ENCODE data around the gene ASPSCR1.

Gene ASPSCR1

GRCh38 chr17:81983011-81983638, 5.7 kb downstream of the ASPSCR1 start:
- no peak for TF ChIP-seq POLR2AphosphoS5 (IDR thresholded peaks at IDR 0.05; ENCODE audit: low read depth, low read length)
- no peak for TF ChIP-seq TAF1 (IDR thresholded peaks at IDR 0.05; ENCODE audit: low read depth, low read length)
- no peak for TF ChIP-seq SPI1 (IDR thresholded peaks at IDR 0.05; ENCODE audit: low read depth, low read length)
- no peak for TF ChIP-seq POLR2A (IDR thresholded peaks at IDR 0.05; ENCODE audit: low read depth, low read length)
- TF ChIP-seq PAX5 (IDR thresholded peaks at IDR 0.05; ENCODE audit: insufficient read depth, low read length, severe bottlenecking) = no peak
- TF ChIP-seq POU2F2 (IDR thresholded peaks at IDR 0.05; ENCODE audit: low read depth, low read length) = no peak
- DNase-seq (ENCODE audit: insufficient read length, low spot score) (no peak), FAIRE-seq (no peak)

DNA sequence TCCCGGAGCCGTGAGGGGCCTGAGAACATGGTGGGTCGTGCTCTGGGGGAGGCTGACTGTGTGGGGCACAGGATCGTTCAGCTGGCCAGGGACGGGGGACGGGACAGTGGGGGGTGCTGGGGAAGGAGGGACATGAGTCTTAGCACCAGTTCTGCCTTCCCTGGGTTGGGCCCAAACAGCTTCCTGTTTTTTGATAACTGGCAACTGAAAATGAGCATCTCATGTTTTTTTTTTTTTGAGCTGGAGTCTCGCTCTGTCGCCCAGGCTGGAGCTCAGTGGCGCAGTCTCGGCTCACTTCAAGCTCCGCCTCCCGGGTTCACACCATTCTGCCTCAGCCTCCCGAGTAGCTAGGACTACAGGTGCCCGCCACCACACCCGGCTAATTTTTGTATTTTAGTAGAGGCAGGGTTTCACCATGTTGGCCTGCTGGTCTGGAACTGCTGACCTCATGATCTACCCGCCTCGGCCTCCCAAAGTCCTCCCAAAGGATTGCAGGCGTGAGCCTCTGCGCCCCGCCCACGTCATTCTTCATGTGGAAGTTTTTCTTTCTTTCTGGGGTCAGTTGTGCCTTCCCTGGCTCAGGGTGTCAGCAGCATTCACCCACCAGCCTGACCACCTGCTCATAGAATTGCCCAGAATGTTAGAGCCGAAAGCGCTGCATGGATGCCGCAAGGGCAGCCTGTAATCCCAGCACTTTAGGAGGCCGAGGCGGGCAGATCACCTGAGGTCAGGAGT, 6.4 kb downstream of the ASPSCR1 start:
- DNase-seq (ENCODE audit: insufficient read length, low spot score) (no peak), FAIRE-seq (no peak)
- TF ChIP-seq POU2F2 (IDR thresholded peaks at IDR 0.05; ENCODE audit: low read depth, low read length) (no peak), POLR2AphosphoS5 (IDR thresholded peaks at IDR 0.05; ENCODE audit: low read depth, low read length) (no peak), POLR2A (IDR thresholded peaks at IDR 0.05; ENCODE audit: low read depth, low read length) (no peak), SPI1 (IDR thresholded peaks at IDR 0.05; ENCODE audit: low read depth, low read length) (no peak), PAX5 (IDR thresholded peaks at IDR 0.05; ENCODE audit: insufficient read depth, low read length, severe bottlenecking) (no peak), TAF1 (IDR thresholded peaks at IDR 0.05; ENCODE audit: low read depth, low read length) (no peak)

GRCh38 chr17:81984773-81985410, 7.5 kb downstream of the ASPSCR1 start:
- TF ChIP-seq POLR2AphosphoS5 (IDR thresholded peaks at IDR 0.05; ENCODE audit: low read depth, low read length) (peak; percentile 70), TAF1 (IDR thresholded peaks at IDR 0.05; ENCODE audit: low read depth, low read length) (no peak), POU2F2 (IDR thresholded peaks at IDR 0.05; ENCODE audit: low read depth, low read length) (peak; percentile 67; the same call in 1 of the 2 replicates)
- no peak for DNase-seq (ENCODE audit: insufficient read length, low spot score)
- peak; percentile 66 for FAIRE-seq

DNA sequence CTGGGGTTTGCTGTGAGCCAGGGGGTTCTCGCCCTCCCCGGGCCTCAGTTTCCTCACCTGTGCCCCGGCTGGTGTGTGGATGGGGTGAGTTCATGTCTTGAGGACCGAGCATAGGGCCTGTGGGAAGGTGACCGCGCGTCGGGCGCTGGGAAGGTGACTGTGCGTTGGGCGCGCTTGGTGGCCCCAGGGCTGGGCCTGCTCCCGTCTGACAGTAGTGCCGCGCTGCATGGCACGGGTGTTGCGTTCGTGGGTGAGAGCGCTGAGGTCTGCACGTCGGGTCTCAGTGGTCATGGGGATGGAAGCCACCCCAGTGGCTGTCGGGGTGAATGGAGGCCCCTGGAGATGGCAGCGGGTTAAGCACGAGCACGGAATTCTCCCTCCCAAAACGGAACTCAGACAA, 9.2 kb downstream of the ASPSCR1 start:
- FAIRE-seq (no peak), DNase-seq (ENCODE audit: insufficient read length, low spot score) (no peak)
- no peak for TF ChIP-seq POLR2A (IDR thresholded peaks at IDR 0.05; ENCODE audit: low read depth, low read length)
- TF ChIP-seq TAF1 (IDR thresholded peaks at IDR 0.05; ENCODE audit: low read depth, low read length) = no peak
- no peak for TF ChIP-seq POLR2AphosphoS5 (IDR thresholded peaks at IDR 0.05; ENCODE audit: low read depth, low read length)

GRCh38 chr17:81987161-81987770, 9.8 kb downstream of the ASPSCR1 start:
- no peak for FAIRE-seq
- DNase-seq (ENCODE audit: insufficient read length, low spot score) = no peak
- TF ChIP-seq POU2F2 (IDR thresholded peaks at IDR 0.05; ENCODE audit: low read depth, low read length) (no peak), POLR2AphosphoS5 (IDR thresholded peaks at IDR 0.05; ENCODE audit: low read depth, low read length) (no peak), PAX5 (IDR thresholded peaks at IDR 0.05; ENCODE audit: insufficient read depth, low read length, severe bottlenecking) (no peak)

DNA sequence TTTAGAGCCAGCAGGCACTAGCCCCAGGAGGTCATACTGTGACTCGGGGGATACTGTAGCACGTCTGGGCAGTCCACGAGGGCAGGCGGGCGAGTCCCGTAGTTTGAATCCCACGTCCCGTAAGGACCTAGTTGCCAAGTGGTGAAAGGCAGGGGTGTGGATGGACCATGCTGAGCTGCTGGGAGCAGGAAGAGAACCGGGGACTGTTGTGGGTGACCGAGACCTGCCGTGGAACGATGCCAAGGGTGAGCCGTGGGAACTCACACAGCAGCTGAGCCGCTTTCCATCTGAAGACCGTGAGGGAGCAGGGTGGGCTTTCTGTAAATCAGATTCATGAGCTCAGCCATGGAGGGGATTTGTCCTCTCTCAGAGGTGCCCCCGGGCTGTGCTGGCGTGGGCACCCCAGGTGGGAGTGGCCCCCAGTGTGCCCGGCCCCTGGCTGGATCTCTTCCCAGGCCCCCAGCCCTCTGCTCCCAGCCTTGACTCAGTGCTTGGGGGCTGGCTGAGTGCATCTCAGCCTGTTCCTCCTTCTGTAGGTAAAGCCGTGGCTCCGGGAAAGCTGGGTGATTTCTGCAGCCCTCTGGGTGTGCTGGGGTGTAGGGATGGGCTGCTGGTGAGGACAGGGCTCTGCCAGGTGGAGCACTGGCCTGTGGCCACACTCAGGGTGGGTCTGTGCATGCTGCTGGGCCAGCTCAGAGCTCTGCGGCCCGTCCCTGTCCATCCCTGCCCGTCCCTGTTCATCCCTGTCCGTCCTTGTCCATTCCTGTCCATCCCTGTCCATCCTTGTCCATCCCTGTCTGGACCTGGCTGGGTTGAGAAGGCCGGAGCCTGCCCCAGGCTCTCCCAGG, 13.6 kb downstream of the ASPSCR1 start:
- DNase-seq (ENCODE audit: insufficient read length, low spot score) (no peak), FAIRE-seq (no peak)
- TF ChIP-seq TAF1 (IDR thresholded peaks at IDR 0.05; ENCODE audit: low read depth, low read length) = no peak
- no peak for TF ChIP-seq PAX5 (IDR thresholded peaks at IDR 0.05; ENCODE audit: insufficient read depth, low read length, severe bottlenecking)

DNA sequence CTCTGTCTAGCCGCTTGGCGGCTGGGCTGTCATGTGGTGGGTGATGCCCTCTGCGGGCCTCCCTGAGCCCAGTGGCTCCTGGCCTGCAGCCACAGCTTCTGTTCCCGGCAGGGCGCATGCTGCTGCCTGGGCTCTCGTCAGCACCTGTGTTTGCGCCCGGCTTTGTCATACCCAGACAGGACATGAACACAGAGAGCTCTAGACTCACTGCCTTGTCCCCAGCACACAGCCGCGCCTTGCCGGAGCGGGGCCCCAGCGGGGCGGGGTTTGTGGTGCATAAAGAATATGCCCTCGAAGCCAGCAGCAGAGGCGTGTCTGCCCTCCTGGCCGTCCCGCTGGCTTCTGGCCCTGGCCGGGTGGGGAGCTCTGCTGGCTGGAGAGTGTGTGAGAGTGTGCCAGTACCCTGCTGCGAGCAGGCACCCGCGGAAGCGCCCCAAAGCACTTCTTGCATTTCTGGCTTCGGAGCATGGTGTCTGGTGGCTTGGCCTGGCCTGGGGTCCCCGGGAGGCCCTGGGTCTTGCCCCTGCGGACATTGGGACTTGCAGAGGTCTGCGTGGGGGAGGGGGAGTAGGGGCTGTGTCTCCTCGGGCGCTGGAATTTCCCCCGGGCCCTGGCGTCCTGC, 14.4 kb downstream of the ASPSCR1 start:
- DNase-seq (ENCODE audit: insufficient read length, low spot score) (no peak), FAIRE-seq (no peak)
- TF ChIP-seq SPI1 (IDR thresholded peaks at IDR 0.05; ENCODE audit: low read depth, low read length) = no peak
- no peak for TF ChIP-seq TAF1 (IDR thresholded peaks at IDR 0.05; ENCODE audit: low read depth, low read length)
- no peak for TF ChIP-seq POLR2AphosphoS5 (IDR thresholded peaks at IDR 0.05; ENCODE audit: low read depth, low read length)
- TF ChIP-seq PAX5 (IDR thresholded peaks at IDR 0.05; ENCODE audit: insufficient read depth, low read length, severe bottlenecking) = no peak
- TF ChIP-seq POLR2A (IDR thresholded peaks at IDR 0.05; ENCODE audit: low read depth, low read length) = no peak
- no peak for TF ChIP-seq POU2F2 (IDR thresholded peaks at IDR 0.05; ENCODE audit: low read depth, low read length)

DNA sequence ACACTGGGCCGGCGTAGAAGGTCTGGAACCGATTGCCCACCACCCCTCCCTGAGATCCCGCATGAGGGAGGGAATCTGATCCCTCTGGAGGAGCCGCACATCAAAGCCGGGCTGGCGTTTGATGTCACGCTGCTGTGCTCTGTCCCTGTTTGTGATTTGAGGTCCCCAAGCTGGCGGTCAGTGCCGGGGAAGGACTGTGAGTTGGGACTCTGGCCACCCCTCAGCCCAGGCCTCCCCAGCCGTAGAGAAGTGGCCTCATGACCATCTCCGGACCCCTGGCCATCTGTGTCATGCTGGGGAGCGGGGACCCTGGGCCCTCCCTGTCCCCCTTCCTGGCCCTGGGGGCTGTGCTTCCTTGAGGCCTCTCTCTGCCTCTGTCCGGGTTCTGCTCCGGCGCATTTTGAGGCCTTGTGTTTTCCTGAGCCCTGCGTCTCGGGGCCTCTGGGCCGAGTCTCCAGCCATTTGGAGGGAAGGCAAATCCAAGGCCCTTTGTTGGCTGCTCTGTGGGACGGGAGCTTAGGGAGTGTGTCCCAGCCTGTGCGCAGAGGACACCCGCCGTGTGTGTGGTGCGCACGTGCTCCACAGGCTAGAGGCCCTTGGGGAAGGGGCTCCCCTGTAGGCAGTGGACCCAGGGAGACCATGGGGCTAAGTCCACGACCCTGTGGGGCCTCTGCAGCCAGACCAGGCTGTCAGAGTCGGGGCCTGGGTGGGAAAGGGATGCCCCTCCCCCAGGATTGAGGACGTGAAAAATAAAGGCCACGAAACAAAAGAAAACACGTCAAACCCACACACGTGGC, 15.1 kb downstream of the ASPSCR1 start:
- TF ChIP-seq TAF1 (IDR thresholded peaks at IDR 0.05; ENCODE audit: low read depth, low read length) (no peak), POLR2A (IDR thresholded peaks at IDR 0.05; ENCODE audit: low read depth, low read length) (no peak)
- no peak for DNase-seq (ENCODE audit: insufficient read length, low spot score)
- FAIRE-seq = no peak

Measured in GM12891 (cell line).